ENCODE results near the gene ITSN2.

ITSN2 gene

GRCh38 chr2:24354957-24355356, 5.4 kb downstream of the ITSN2 start:
- DNase-seq (ENCODE audit: low spot score), result no peak
- ChIA-PET POLR2A (ENCODE audit: low non-redundant PET) (no interaction called here), CTCF (interaction anchor here (0.6 kb wide), 1 partner anchor 64 kb away, joined by 3 read pairs; no protein-coding TSS in a partner anchor)

GRCh38 chr2:24354395-24354794, 5.9 kb downstream of the ITSN2 start:
- no peak for TF ChIP-seq CTCF (conservative IDR thresholded peaks at IDR 0.05; ENCODE audit: low read depth)
- DNase-seq (ENCODE audit: low spot score), result no peak
- H3K27ac ChIP-seq, result no peak overlapping the region
- CTCF ChIA-PET, result interaction anchor here (0.5 to 0.6 kb wide), 2 partner anchors 63 to 641 kb away, joined by 3 read pairs; no protein-coding TSS in a partner anchor
- POLR2A ChIA-PET (ENCODE audit: low non-redundant PET), result no interaction called here

More at GRCh38 chr2:24354957-24355356, 5.4 kb downstream of the ITSN2 start:
- H3K27ac ChIP-seq, result no peak overlapping the region
- no peak for TF ChIP-seq CTCF (conservative IDR thresholded peaks at IDR 0.05; ENCODE audit: low read depth)

GRCh38 chr2:24353973-24354372, 6.4 kb downstream of the ITSN2 start:
- DNase-seq (ENCODE audit: low spot score), result no peak

GRCh38 chr2:24353364-24353763, 7.0 kb downstream of the ITSN2 start:
- TF ChIP-seq CTCF (conservative IDR thresholded peaks at IDR 0.05; ENCODE audit: low read depth), result no peak
- CTCF ChIA-PET, result no interaction called here
- DNase-seq (ENCODE audit: low spot score), result no peak

More at GRCh38 chr2:24353973-24354372, 6.4 kb downstream of the ITSN2 start:
- no peak overlapping the region for H3K27ac ChIP-seq
- TF ChIP-seq CTCF (conservative IDR thresholded peaks at IDR 0.05; ENCODE audit: low read depth), result no peak
- ChIA-PET POLR2A (ENCODE audit: low non-redundant PET) (no interaction called here), CTCF (interaction anchor here (0.5 kb wide), 1 partner anchor 641 kb away, joined by 3 read pairs; no protein-coding TSS in a partner anchor)

GRCh38 chr2:24352664-24353063, 7.7 kb downstream of the ITSN2 start:
- POLR2A ChIA-PET (ENCODE audit: low non-redundant PET), result no interaction called here
- DNase-seq (ENCODE audit: low spot score), result no peak
- TF ChIP-seq CTCF (conservative IDR thresholded peaks at IDR 0.05; ENCODE audit: low read depth), result no peak
- H3K27ac ChIP-seq, result no peak overlapping the region
- CTCF ChIA-PET, result interaction anchor here (0.6 kb wide), 1 partner anchor 527 kb away, joined by 3 read pairs; no protein-coding TSS in a partner anchor

More at GRCh38 chr2:24353364-24353763, 7.0 kb downstream of the ITSN2 start:
- POLR2A ChIA-PET (ENCODE audit: low non-redundant PET), result no interaction called here
- H3K27ac ChIP-seq, result no peak overlapping the region

GRCh38 chr2:24351981-24352380, 8.4 kb downstream of the ITSN2 start:
- CTCF ChIA-PET, result no interaction called here
- H3K27ac ChIP-seq, result no peak overlapping the region
- POLR2A ChIA-PET (ENCODE audit: low non-redundant PET), result no interaction called here
- DNase-seq (ENCODE audit: low spot score), result no peak
- TF ChIP-seq CTCF (conservative IDR thresholded peaks at IDR 0.05; ENCODE audit: low read depth), result no peak

- CTCF ChIA-PET, result no interaction called here
- TF ChIP-seq CTCF (conservative IDR thresholded peaks at IDR 0.05; ENCODE audit: low read depth), result no peak
- DNase-seq (ENCODE audit: low spot score), result no peak
These were observed 8.8 kb downstream of the ITSN2 start for GRCh38 chr2:24351627-24351938.

More at GRCh38 chr2:24351627-24351938, 8.8 kb downstream of the ITSN2 start:
- no peak overlapping the region for H3K27ac ChIP-seq
- POLR2A ChIA-PET (ENCODE audit: low non-redundant PET), result no interaction called here
